IMR-90 (cell line): Measurements from ENCODE around the gene GABBR1. TPM values are rescaled to one million over a fixed set of nuclear protein-coding genes. Genes with fewer than 3 reads are reported as not detected.

Experiments
- ATAC-seq: fragments of 200-7000 bp; cut with Tn5 transposase; 2 replicates; pipeline ENCODE4 v1.9.1; 2020; ENCODE audit warnings: low read depth, mild to moderate bottlenecking, moderate library complexity
- BruUV-seq: library from RNA; stranded (reverse); fragments of 400-500 nt; replicated peaks from 2 replicates; lab custom pipeline; 2021; lab: Mats Ljungman, UMichigan
- CTCF ChIA-PET: fragments of 300-600 bp; formaldehyde crosslinking; extraction: SDS; loops from one replicate; lab custom pipeline; 2021; ENCODE audit warnings: antibody characterized with exemption; lab: Yijun Ruan, JAX
- POLR2A ChIA-PET: fragments of 300-600 bp; sonication (Branson Sonifier 250); formaldehyde crosslinking; loops from one replicate; lab custom pipeline; 2022; ENCODE audit warnings: antibody characterized with exemption; ENCODE audit not compliant: unreplicated experiment; lab: Charles Lee
- DNase-seq: peaks from one replicate; pipeline ENCODE4 v3.0.0; 2013
- H2AFZ ChIP-seq: replicated peaks from 2 replicates; pipeline ENCODE3; 2013; ENCODE audit warnings: low read length, mild to moderate bottlenecking; ENCODE audit not compliant: poor library complexity
- H2AK5ac ChIP-seq: 2 replicates; pipeline ENCODE4 v1.6.1; 2013; ENCODE audit warnings: low read depth, low read length, inconsistent platforms
- H2AK9ac ChIP-seq: replicated peaks from 2 replicates; pipeline ENCODE3; 2013; ENCODE audit warnings: mild to moderate bottlenecking, low read depth, low read length, moderate library complexity; ENCODE audit not compliant: poor library complexity
- H2BK120ac ChIP-seq: 2 replicates; pipeline ENCODE4 v1.6.1; 2013; ENCODE audit warnings: low read depth, low read length, inconsistent platforms
- H2BK15ac ChIP-seq: 3 replicates; pipeline ENCODE4 v1.6.1; 2013; ENCODE audit warnings: low read depth, low read length, inconsistent platforms
- H2BK20ac ChIP-seq: 2 replicates; pipeline ENCODE4 v1.6.1; 2013; ENCODE audit warnings: low read depth, mild to moderate bottlenecking, inconsistent platforms, low read length, moderate library complexity
- H2BK5ac ChIP-seq: 2 replicates; pipeline ENCODE4 v1.6.1; 2013; ENCODE audit warnings: mild to moderate bottlenecking, low read depth, low read length, inconsistent platforms; ENCODE audit not compliant: poor library complexity, severe bottlenecking
- H3K14ac ChIP-seq: replicated peaks from 2 replicates; pipeline ENCODE4 v1.6.1; 2013; ENCODE audit warnings: low read depth, low read length, inconsistent platforms
- H3K18ac ChIP-seq: 2 replicates; pipeline ENCODE4 v1.6.1; 2013; ENCODE audit warnings: low read depth, low read length, control low read depth
- H3K23ac ChIP-seq: 2 replicates; pipeline ENCODE4 v1.6.1; 2013; ENCODE audit warnings: low read depth, low read length, inconsistent platforms
- H3K27ac ChIP-seq: 2 replicates; pipeline ENCODE4 v1.5.1; 2013; ENCODE audit warnings: mild to moderate bottlenecking, control low read depth, low read length; ENCODE audit not compliant: insufficient read depth
- H3K27me3 ChIP-seq: 2 replicates; pipeline ENCODE4 v1.6.1; 2013; ENCODE audit warnings: low read length; ENCODE audit not compliant: control insufficient read depth, insufficient read depth
- H3K36me3 ChIP-seq: 2 replicates; pipeline ENCODE4 v1.6.1; 2013; ENCODE audit warnings: low read length, mixed read lengths; ENCODE audit not compliant: control insufficient read depth, insufficient read depth
- H3K4ac ChIP-seq: 2 replicates; pipeline ENCODE4 v1.6.1; 2013; ENCODE audit warnings: low read depth, low read length, inconsistent platforms
- H3K4me1 ChIP-seq: 2 replicates; pipeline ENCODE4 v1.6.1; 2013; ENCODE audit warnings: low read length, mixed read lengths; ENCODE audit not compliant: control insufficient read depth, insufficient read depth
- H3K4me2 ChIP-seq: 2 replicates; pipeline ENCODE4 v1.6.1; 2013; ENCODE audit warnings: low read depth, mild to moderate bottlenecking, control low read depth, low read length, moderate library complexity
- H3K4me3 ChIP-seq: 2 replicates; pipeline ENCODE4 v1.5.1; 2013; ENCODE audit warnings: low read depth, mild to moderate bottlenecking, control low read depth, low read length, moderate library complexity; ENCODE audit not compliant: insufficient read depth
- H3K56ac ChIP-seq: 2 replicates; pipeline ENCODE4 v1.6.1; 2013; ENCODE audit warnings: low read length, inconsistent platforms; ENCODE audit not compliant: insufficient read depth; ENCODE audit errors: extremely low read depth
- H3K79me1 ChIP-seq, 2 experiments: 2 replicates each; pipeline ENCODE4 v1.6.1; 2013; ENCODE audit warnings: low read length in 2 of 2, inconsistent platforms in 1 of 2, low read depth in 1 of 2
- H3K9ac ChIP-seq: 2 replicates; pipeline ENCODE4 v1.6.1; 2013; ENCODE audit warnings: low read depth, low read length, control low read depth
- H3K9me1 ChIP-seq: 2 replicates; pipeline ENCODE4 v1.6.1; 2013; ENCODE audit warnings: low read length, inconsistent platforms; ENCODE audit not compliant: insufficient read depth
- H3K9me3 ChIP-seq: 2 replicates; pipeline ENCODE4 v1.6.1; 2013; ENCODE audit warnings: low read length; ENCODE audit not compliant: control insufficient read depth, insufficient read depth
- H4K20me1 ChIP-seq: 2 replicates; pipeline ENCODE4 v1.6.1; 2013; ENCODE audit warnings: low read length, inconsistent platforms; ENCODE audit not compliant: insufficient read depth
- H4K5ac ChIP-seq: 2 replicates; pipeline ENCODE4 v1.6.1; 2013; ENCODE audit warnings: mild to moderate bottlenecking, low read depth, low read length, control low read depth
- H4K8ac ChIP-seq, 2 experiments: 2 replicates each; pipeline ENCODE4 v1.6.1; 2013; ENCODE audit warnings: low read depth in 2 of 2, low read length in 2 of 2, control low read depth in 1 of 2, inconsistent platforms in 1 of 2
- H4K91ac ChIP-seq: 2 replicates; pipeline ENCODE4 v1.6.1; 2013; ENCODE audit warnings: low read depth, low read length, inconsistent platforms; ENCODE audit not compliant: insufficient read depth
- BHLHE40 ChIP-seq: fragments of 150-350 bp; IDR thresholded peaks from 2 replicates; pipeline ENCODE4 v1.6.1; 2016; ENCODE audit warnings: mild to moderate bottlenecking, low read depth, low read length
- CEBPB ChIP-seq: IDR thresholded peaks from 2 replicates; pipeline ENCODE4 v1.6.1; 2012; ENCODE audit warnings: low read depth, low read length, improper control_type of control experiment
- MAFK ChIP-seq: IDR thresholded peaks from 2 replicates; pipeline ENCODE4 v1.6.1; 2012; ENCODE audit warnings: low read depth, low read length, improper control_type of control experiment
- MAZ ChIP-seq: IDR thresholded peaks from 2 replicates; pipeline ENCODE4 v1.6.1; 2012; ENCODE audit warnings: low read depth, mild to moderate bottlenecking, low read length, improper control_type of control experiment, moderate library complexity, borderline replicate concordance
- NFE2L2 ChIP-seq: fragments of 150-350 bp; IDR thresholded peaks from 2 replicates; pipeline ENCODE4 v1.6.1; 2016; ENCODE audit warnings: low read depth, mild to moderate bottlenecking, low read length
- POLR2A ChIP-seq: IDR thresholded peaks from 2 replicates; pipeline ENCODE4 v1.6.1; 2012; ENCODE audit warnings: mild to moderate bottlenecking, low read depth, low read length
- RAD21 ChIP-seq: IDR thresholded peaks from 2 replicates; pipeline ENCODE4 v1.6.1; 2012; ENCODE audit warnings: low read length, improper control_type of control experiment
- RCOR1 ChIP-seq: IDR thresholded peaks from 2 replicates; pipeline ENCODE4 v1.6.1; 2012; ENCODE audit warnings: mild to moderate bottlenecking, low read length, improper control_type of control experiment; ENCODE audit not compliant: insufficient replicate concordance
- RFX5 ChIP-seq: IDR thresholded peaks from 2 replicates; pipeline ENCODE4 v1.8.0; 2012; ENCODE audit warnings: low read depth, mild to moderate bottlenecking, low read length, moderate library complexity
- SMC3 ChIP-seq: fragments of 150-350 bp; IDR thresholded peaks from 2 replicates; pipeline ENCODE4 v1.6.1; 2016; ENCODE audit warnings: low read depth, mild to moderate bottlenecking, antibody characterized with exemption, low read length, moderate library complexity
- WGBS, 2 experiments: methylation state at CpG; one replicate each; pipeline versions ENCODE4 v1.1.5 to v1.1.7; 2013; ENCODE audit warnings: missing lambda C conversion rate in 2 of 2; ENCODE audit not compliant: insufficient read length in 1 of 2; ENCODE audit errors: extremely low coverage in 2 of 2; 5-methylcytosine and 5-hydroxymethylcytosine counted together
- dilution Hi-C: fragments of 300-500 bp; cut with HindIII; formaldehyde crosslinking; loops from one replicate; pipeline ENCODE4 v1.14.3; 2018; ENCODE audit warnings: low sequenced_read_pairs; ENCODE audit not compliant: unreplicated experiment
- in situ Hi-C: fragments of 300-500 bp; cut with MboI; formaldehyde crosslinking; loops from 3 replicates; pipeline ENCODE4 v1.14.3; 2019; ENCODE audit warnings: low sequenced_read_pairs, inconsistent platforms, mixed read lengths
- intact Hi-C: fragments of 100-400 bp; cut with micrococcal nuclease; formaldehyde crosslinking; loops from 2 replicates; pipeline ENCODE4 v1.10.0; 2022
- polyA plus RNA-seq, 3 experiments: library from polyadenylated mRNA; depleted of rRNA; stranded (reverse); fragments of >200 nt; gene quantifications; 2 replicates each; pipeline ENCODE4 v1.2.3, GENCODE V29; 2012; ENCODE audit warnings: low replicate concordance in 1 of 3
- total RNA-seq: library from RNA; depleted of rRNA; stranded (reverse); fragments of >200 nt; gene quantifications from 2 replicates; pipeline ENCODE4 v1.2.3, GENCODE V29; 2012
- TF ChIP-seq, protein P1 (sequence below): conservative IDR thresholded peaks from 2 replicates; pipeline ENCODE4 v1.5.1; 2012; ENCODE audit warnings: mild to moderate bottlenecking, low read depth, low read length, improper control_type of control experiment

Gene GABBR1
- total and polyA plus RNA-seq, 2 of the 4 experiments (the other 2 are of a cell fraction) = 5.9 to 31.5 TPM

DNA sequence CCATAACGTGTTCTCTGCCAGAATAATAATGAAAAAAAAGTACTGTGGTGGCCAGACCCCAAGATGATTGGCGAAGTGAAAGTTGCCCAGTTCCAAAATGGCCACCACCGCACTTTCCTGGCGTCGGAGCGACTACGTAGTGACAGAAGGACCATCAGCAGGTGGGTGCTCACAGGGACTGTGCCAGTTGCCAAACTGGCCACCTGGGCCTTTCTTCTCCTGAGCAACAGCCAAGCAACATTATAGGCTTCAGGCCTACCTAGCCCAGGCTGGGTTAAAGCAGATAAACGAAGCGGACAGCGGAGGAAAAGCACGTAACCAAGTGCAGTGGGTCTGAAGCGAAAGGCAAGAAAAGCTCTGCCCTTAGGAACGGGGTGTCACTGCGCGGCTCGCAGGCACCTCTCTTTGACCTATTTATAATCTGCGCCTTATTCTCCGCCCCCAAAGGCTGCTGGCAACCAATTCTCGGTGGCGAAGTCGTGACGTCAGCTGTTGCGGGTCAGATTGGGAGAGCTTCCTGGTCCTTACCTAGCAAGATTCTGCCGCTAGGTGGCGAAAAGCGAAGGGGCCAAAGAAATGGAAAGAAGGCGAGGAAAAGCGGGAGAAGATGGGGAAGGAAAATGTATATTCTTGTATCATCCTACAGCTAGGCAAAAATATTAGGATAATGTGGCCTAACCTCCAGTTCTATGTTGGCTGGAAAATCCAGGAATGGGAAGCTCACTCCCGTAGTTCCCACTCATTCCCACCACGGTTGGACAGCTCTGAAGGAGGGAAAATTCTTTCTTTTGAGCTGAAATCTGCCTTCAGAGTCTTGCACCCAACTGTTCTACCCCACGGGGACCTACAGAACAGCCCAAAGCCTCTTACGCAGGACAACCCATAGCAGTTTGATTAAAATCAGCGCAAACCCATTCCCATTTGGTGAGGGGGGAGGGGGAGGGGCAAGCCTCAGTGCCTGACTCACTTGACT, 17.0 kb upstream of the GABBR1 start:
- H3K56ac ChIP-seq = no peak overlapping the region; the same call in 1 of the 2 replicates
- H4K5ac ChIP-seq = peak overlapping the region; percentile 54
- BruUV-seq = no TSS peak
- peak overlapping the region; percentile 91 for H3K4me2 ChIP-seq
- H3K9me1 ChIP-seq = no peaks in the 10 kb centered on the region
- H3K9ac ChIP-seq = peak overlapping the region; percentile 47
- H2AK5ac ChIP-seq = no peak overlapping the region
- H4K20me1 ChIP-seq = no peaks in the 10 kb centered on the region
- dilution Hi-C loops (no loop called here), intact Hi-C loops (no loop called here), in situ Hi-C loops (no loop called here)
- H3K18ac ChIP-seq = no peak overlapping the region
- no peak overlapping the region for H2BK15ac ChIP-seq
- no peak overlapping the region for H3K23ac ChIP-seq
- H3K14ac ChIP-seq = 0 out of 2 replicates have a peak overlapping the region, but pooled peaks have one; percentile 40
- H3K9me3 ChIP-seq = no peaks in the 10 kb centered on the region
- peak overlapping the region; percentile 50 for H3K4me3 ChIP-seq
- H2BK20ac ChIP-seq = no peak overlapping the region
- H3K27me3 ChIP-seq = peaks cover 1% of the 10 kb centered on the region
- peak overlapping the region; percentile 67 for H2AK9ac ChIP-seq
- no peak overlapping the region for H2BK120ac ChIP-seq
- peak overlapping the region; percentile 62 to 86; a peak in 3 of 4 replicates for H4K8ac ChIP-seq
- ATAC-seq (peak; percentile 97), DNase-seq (peak; percentile 94)
- peak overlapping the region; percentile 53 for H3K4ac ChIP-seq
- H2BK5ac ChIP-seq = no peak overlapping the region
- 8% methylated on average over 14 of the region's 33 CpGs; no CpG with 5 or more reads in 1 of the 2 experiments for WGBS, 2 experiments
- H2AFZ ChIP-seq = peak overlapping the region; percentile 98
- no peaks in the 10 kb centered on the region for H3K79me1 ChIP-seq
- TF ChIP-seq NFE2L2 = no peak
- no peak for TF ChIP-seq CEBPB
- TF ChIP-seq SMC3 = 0 out of 2 replicates have a peak, but pooled peaks have one; percentile 15
- TF ChIP-seq, protein P1, sequence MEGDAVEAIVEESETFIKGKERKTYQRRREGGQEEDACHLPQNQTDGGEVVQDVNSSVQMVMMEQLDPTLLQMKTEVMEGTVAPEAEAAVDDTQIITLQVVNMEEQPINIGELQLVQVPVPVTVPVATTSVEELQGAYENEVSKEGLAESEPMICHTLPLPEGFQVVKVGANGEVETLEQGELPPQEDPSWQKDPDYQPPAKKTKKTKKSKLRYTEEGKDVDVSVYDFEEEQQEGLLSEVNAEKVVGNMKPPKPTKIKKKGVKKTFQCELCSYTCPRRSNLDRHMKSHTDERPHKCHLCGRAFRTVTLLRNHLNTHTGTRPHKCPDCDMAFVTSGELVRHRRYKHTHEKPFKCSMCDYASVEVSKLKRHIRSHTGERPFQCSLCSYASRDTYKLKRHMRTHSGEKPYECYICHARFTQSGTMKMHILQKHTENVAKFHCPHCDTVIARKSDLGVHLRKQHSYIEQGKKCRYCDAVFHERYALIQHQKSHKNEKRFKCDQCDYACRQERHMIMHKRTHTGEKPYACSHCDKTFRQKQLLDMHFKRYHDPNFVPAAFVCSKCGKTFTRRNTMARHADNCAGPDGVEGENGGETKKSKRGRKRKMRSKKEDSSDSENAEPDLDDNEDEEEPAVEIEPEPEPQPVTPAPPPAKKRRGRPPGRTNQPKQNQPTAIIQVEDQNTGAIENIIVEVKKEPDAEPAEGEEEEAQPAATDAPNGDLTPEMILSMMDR = peak; percentile 98
- TF ChIP-seq MAFK = 0 out of 2 replicates have a peak, but pooled peaks have one; percentile 10
- peak; percentile 21; the same call in 1 of the 2 replicates for TF ChIP-seq RAD21
- no peak for TF ChIP-seq RCOR1
- TF ChIP-seq MAZ = peak; percentile 33; the same call in 1 of the 2 replicates
- peak; percentile 100 for TF ChIP-seq RFX5
- TF ChIP-seq POLR2A = 0 out of 2 replicates have a peak, but pooled peaks have one; percentile 29
- peak; percentile 43; the same call in 1 of the 2 replicates for TF ChIP-seq BHLHE40
- H3K4me1 ChIP-seq = no peaks in the 10 kb centered on the region
- POLR2A ChIA-PET = no interaction called here
- CTCF ChIA-PET = interaction anchor here (0.7 to 2.7 kb wide), 9 partner anchors 9 to 309 kb away, joined by 3 to 33 read pairs (median 4); partner anchors contain the start of gene GABBR1
- H3K27ac ChIP-seq = peak overlapping the region; percentile 19; the same call in 1 of the 2 replicates
- H3K36me3 ChIP-seq = no peaks in the 10 kb centered on the region
- H4K91ac ChIP-seq = no peak overlapping the region
